Spleen (tissue), 11 donors: ENCODE results near the gene LDHA. TPM values are rescaled to one million over a fixed set of nuclear protein-coding genes. Genes with fewer than 3 reads are reported as not detected.

Experiments
- DNase-seq: peaks from one replicate; pipeline ENCODE4 v3.0.0-alpha.2; 2020
- H3K27ac ChIP-seq, 8 donors: fragments of 200-600 bp; sonication (generic) in 7 of 8; 1 replicate in 4 of 8; 2 replicates in 4 of 8; pipeline versions ENCODE4 v1.5.0 to v1.8.0; 2016 to 2021; ENCODE audit warnings: inconsistent platforms in 4 of 8, mild to moderate bottlenecking in 4 of 8, moderate library complexity in 1 of 8
- H3K27me3 ChIP-seq, 7 donors: fragments of 200-600 bp; sonication (generic) in 6 of 7; replicated peaks in 1 of 7; 1 replicate in 4 of 7; 2 replicates in 3 of 7; pipeline versions ENCODE4 v1.5.0 to v1.8.0; 2016 to 2021; ENCODE audit warnings: inconsistent platforms in 3 of 7, mild to moderate bottlenecking in 1 of 7
- H3K36me3 ChIP-seq, 6 donors: fragments of 200-600 bp; sonication (generic) in 5 of 6; 1 replicate in 4 of 6; 2 replicates in 2 of 6; pipeline versions ENCODE4 v1.5.0 to v1.8.0; 2016 to 2021; ENCODE audit warnings: inconsistent platforms in 2 of 6
- H3K4me1 ChIP-seq, 6 donors: fragments of 200-600 bp; sonication (generic) in 5 of 6; 1 replicate in 3 of 6; 2 replicates in 3 of 6; pipeline versions ENCODE4 v1.5.0 to v1.8.0; 2016 to 2021; ENCODE audit warnings: inconsistent platforms in 3 of 6
- H3K4me3 ChIP-seq, 8 donors: fragments of 200-600 bp; sonication (generic) in 7 of 8; 1 replicate in 4 of 8; 2 replicates in 4 of 8; pipeline versions ENCODE4 v1.5.0 to v1.8.0; 2016 to 2021; ENCODE audit warnings: inconsistent platforms in 4 of 8, mild to moderate bottlenecking in 4 of 8, moderate library complexity in 2 of 8
- H3K9me3 ChIP-seq, 8 donors: fragments of 200-600 bp; sonication (generic) in 7 of 8; 1 replicate in 4 of 8; 2 replicates in 4 of 8; pipeline versions ENCODE4 v1.5.0 to v1.8.0; 2016 to 2021; ENCODE audit warnings: inconsistent platforms in 4 of 8
- POLR2A ChIP-seq, 3 donors: fragments of 450-650 bp; IDR thresholded peaks; one replicate each; pipeline ENCODE4 v1.5.1; 2017; ENCODE audit warnings: antibody characterized with exemption in 3 of 3, mild to moderate bottlenecking in 1 of 3
- POLR2AphosphoS5 ChIP-seq, 3 donors: sonication (generic); formaldehyde crosslinking; IDR thresholded peaks; one replicate each; pipeline ENCODE4 v1.5.1; 2017; ENCODE audit warnings: antibody characterized with exemption in 3 of 3
- WGBS, 5 donors: extraction: QIAGEN DNeasy Blood & Tissue Kit in 3 of 5; methylation state at CpG; one replicate each; pipeline versions ENCODE4 v1.1.5 to v1.1.7; 2013 to 2018; 5-methylcytosine and 5-hydroxymethylcytosine counted together
- intact Hi-C: fragments of 100-400 bp; cut with DNase I; formaldehyde crosslinking; loops from one replicate; pipeline ENCODE4 v1.15.0; 2023; ENCODE audit warnings: low total_unique reads
- polyA plus RNA-seq, 3 donors: library from polyadenylated mRNA; stranded (reverse); fragments of 200-250 nt; gene quantifications; one replicate each; pipeline ENCODE4 v1.2.1, GENCODE V29; 2013
- total RNA-seq, 7 donors: library from RNA; depleted of rRNA in 3 of 7; stranded (reverse); fragments of >200 nt in 3 of 7; fragmentation: NEBNext Ultra II Directional in 4 of 7; extraction: Animal tissue kit (Norgen Biotek cat#: 25700) in 4 of 7; gene quantifications; one replicate each; pipeline versions ENCODE4 v1.1.0 to v1.2.1, GENCODE V29; 2016 to 2021
- TF ChIP-seq, protein P1 (sequence below), 11 experiments: fragments of 200-600 bp in 7 of 11; fragments of 450-650 bp in 4 of 11; sonication (generic) in 4 of 11; IDR thresholded peaks in 8 of 11; conservative IDR thresholded peaks in 3 of 11; 1 replicate in 7 of 11; 2 replicates in 4 of 11; pipeline versions ENCODE4 v1.4.0 to v1.8.0; 2016 to 2021; ENCODE audit warnings: antibody characterized with exemption in 11 of 11, inconsistent platforms in 4 of 11, mild to moderate bottlenecking in 1 of 11
- donor health status: healthy with polysubstance abuse.
- donor health status: DM: no; HTN: no; CAD: no; lungs with moderate emphysema.
- donor health status: DM: no; HTN: no; CAD: no.
- donor health status: Bipolar disorder and iron deficiency.
- donor health status: healthy.
- donor health status: DM: no; HTN: no; CAD: no.
- donor health status: DM: yes; HTN: yes; CAD: no.

Gene LDHA
- total and polyA plus RNA-seq, 10 donors: 139 to 415 (median 257) TPM

- Histone ChIP-seq H3K4me1 (no peaks in the 10 kb centered on the region), H3K9me3 (peaks cover 0 to 9% (median 0%) of the 10 kb centered on the region in 8 donors), H3K4me3 (no peak overlapping the region), H3K36me3 (no peaks in the 10 kb centered on the region), H3K27ac (no peak overlapping the region), H3K27me3 (no peaks in the 10 kb centered on the region)
- intact Hi-C loops: no loop called here
- no peak for DNase-seq
- 74 to 92% (median 87%) methylated on average over 2 of the region's 2 CpGs for WGBS, 5 donors
- TF ChIP-seq, protein P1, sequence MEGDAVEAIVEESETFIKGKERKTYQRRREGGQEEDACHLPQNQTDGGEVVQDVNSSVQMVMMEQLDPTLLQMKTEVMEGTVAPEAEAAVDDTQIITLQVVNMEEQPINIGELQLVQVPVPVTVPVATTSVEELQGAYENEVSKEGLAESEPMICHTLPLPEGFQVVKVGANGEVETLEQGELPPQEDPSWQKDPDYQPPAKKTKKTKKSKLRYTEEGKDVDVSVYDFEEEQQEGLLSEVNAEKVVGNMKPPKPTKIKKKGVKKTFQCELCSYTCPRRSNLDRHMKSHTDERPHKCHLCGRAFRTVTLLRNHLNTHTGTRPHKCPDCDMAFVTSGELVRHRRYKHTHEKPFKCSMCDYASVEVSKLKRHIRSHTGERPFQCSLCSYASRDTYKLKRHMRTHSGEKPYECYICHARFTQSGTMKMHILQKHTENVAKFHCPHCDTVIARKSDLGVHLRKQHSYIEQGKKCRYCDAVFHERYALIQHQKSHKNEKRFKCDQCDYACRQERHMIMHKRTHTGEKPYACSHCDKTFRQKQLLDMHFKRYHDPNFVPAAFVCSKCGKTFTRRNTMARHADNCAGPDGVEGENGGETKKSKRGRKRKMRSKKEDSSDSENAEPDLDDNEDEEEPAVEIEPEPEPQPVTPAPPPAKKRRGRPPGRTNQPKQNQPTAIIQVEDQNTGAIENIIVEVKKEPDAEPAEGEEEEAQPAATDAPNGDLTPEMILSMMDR (IDR thresholded peaks at IDR 0.05 in 8 of 11, conservative IDR thresholded peaks at IDR 0.05 in 3 of 11): no peak
- no peak for TF ChIP-seq POLR2AphosphoS5 (IDR thresholded peaks at IDR 0.05)
- TF ChIP-seq POLR2A (IDR thresholded peaks at IDR 0.05): no peak
These were observed 44.3 kb downstream of the LDHA start for GRCh38 chr11:18438691-18439090.

DNA sequence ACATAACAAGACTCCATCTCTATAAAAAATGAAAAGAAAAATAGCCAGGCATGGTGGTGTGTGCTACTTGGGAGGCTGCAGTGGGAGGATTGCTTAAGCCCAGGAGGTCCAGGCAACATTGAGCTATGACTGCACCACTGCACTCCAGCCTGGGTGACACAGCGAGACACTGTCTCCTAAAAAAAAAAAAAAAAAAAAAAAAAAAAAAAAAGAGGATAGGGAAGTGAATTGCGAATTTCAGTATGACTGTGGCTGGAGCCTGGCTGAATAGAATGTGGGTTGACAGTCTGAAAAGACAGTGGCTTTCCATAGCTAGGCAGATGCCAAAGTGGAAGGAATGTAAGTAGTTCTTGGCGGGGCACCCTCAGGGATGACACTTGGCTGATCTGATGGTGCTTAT, 54.9 kb downstream of the LDHA start:
- Histone ChIP-seq H3K36me3 (no peaks in the 10 kb centered on the region), H3K4me1 (no peaks in the 10 kb centered on the region), H3K27ac (no peak overlapping the region), H3K9me3 (no peaks in the 10 kb centered on the region), H3K27me3 (no peaks in the 10 kb centered on the region), H3K4me3 (no peak overlapping the region)
- TF ChIP-seq, protein P1 (IDR thresholded peaks at IDR 0.05 in 8 of 11, conservative IDR thresholded peaks at IDR 0.05 in 3 of 11): no peak
- no peak for TF ChIP-seq POLR2A (IDR thresholded peaks at IDR 0.05)
- TF ChIP-seq POLR2AphosphoS5 (IDR thresholded peaks at IDR 0.05): no peak
- intact Hi-C loops: no loop called here
- no peak for DNase-seq
- 82 to 91% (median 83%) methylated on average over 3 of the region's 3 CpGs for WGBS, 5 donors

DNA sequence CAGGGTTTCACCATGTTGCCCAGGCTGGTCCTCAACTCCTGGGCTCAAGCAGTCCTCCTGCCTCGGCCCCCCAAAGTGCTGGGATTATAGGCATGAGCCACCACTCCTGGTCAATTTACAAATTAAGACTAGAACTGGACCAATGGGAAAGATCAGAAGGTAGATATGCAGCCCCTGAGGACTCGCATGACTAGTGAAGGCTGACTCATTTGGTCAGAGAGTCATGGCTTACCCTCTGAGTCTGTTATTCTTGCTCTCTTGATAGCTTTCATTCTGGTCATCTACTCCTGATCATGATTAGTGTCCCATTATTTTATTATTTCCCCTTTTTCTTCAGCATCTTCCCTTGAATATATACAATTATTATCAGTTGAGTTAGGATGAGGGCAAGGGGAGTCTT, 58.6 kb downstream of the LDHA start:
- Histone ChIP-seq H3K27me3 (peaks cover 0 to 14% (median 0%) of the 10 kb centered on the region in 7 donors), H3K36me3 (no peaks in the 10 kb centered on the region), H3K4me1 (no peaks in the 10 kb centered on the region), H3K27ac (no peak overlapping the region), H3K9me3 (no peaks in the 10 kb centered on the region), H3K4me3 (no peak overlapping the region)
- DNase-seq: no peak
- TF ChIP-seq POLR2A (IDR thresholded peaks at IDR 0.05) (no peak), POLR2AphosphoS5 (IDR thresholded peaks at IDR 0.05) (no peak)
- TF ChIP-seq, protein P1 (IDR thresholded peaks at IDR 0.05 in 8 of 11, conservative IDR thresholded peaks at IDR 0.05 in 3 of 11): no peak
- 81 to 88% (median 84%) methylated on average over 2 of the region's 2 CpGs for WGBS, 5 donors
- intact Hi-C loops: no loop called here

GRCh38 chr11:18455686-18456372, 61.5 kb downstream of the LDHA start, which contains the start of gene LDHAL6A:
Gene LDHAL6A, plus strand, starts transcription at chr11:18455856. Its CDS starts 825 bp downstream, at chr11:18456681.
- H3K4me3 ChIP-seq: no peak within 1 kb of the TSS
- no peak for DNase-seq
- peaks cover 0 to 14% (median 0%) of the 10 kb centered on the region in 7 donors for H3K27me3 ChIP-seq
- H3K9me3 ChIP-seq: no peaks in the 10 kb centered on the region
- no peak within 1 kb of the TSS for H3K27ac ChIP-seq
- intact Hi-C loops: no loop called here
- 52 to 79% (median 62%) methylated on average over 43 to 47 of the region's 47 CpGs for WGBS, 5 donors
- H3K4me1 ChIP-seq: no peaks in the 10 kb centered on the region
- H3K36me3 ChIP-seq: no peaks in the 10 kb centered on the region
- TF ChIP-seq, protein P1 (IDR thresholded peaks at IDR 0.05 in 8 of 11, conservative IDR thresholded peaks at IDR 0.05 in 3 of 11): no peak
- TF ChIP-seq POLR2A (IDR thresholded peaks at IDR 0.05) (no peak), POLR2AphosphoS5 (IDR thresholded peaks at IDR 0.05) (no peak)
